A549 (cell line): Measurements from ENCODE around the gene FBXO21.

ENCODE experiments used
- MAFK ChIP-seq: fragments of 450-650 bp; IDR thresholded peaks from 2 replicates; pipeline ENCODE4 v1.6.1; 2014; ENCODE audit not compliant: partially characterized antibody
- POLR2A ChIP-seq: IDR thresholded peaks from 2 replicates; pipeline ENCODE4 v1.6.1; 2012; ENCODE audit warnings: mild to moderate bottlenecking, low read length
- POLR2AphosphoS2 ChIP-seq: conservative IDR thresholded peaks from 2 replicates; pipeline ENCODE4 v1.6.1; 2012; ENCODE audit warnings: low read length, improper control_type of control experiment, inconsistent platforms
- RAD21 ChIP-seq, 2 experiments: fragments of >200 bp in 1 of 2; sonication (Bioruptor Twin) in 1 of 2; formaldehyde crosslinking in 1 of 2; IDR thresholded peaks in 1 of 2; conservative IDR thresholded peaks in 1 of 2; 2 replicates in 1 of 2; 3 replicates in 1 of 2; pipeline ENCODE4 v1.6.1; 2012 to 2018; ENCODE audit warnings: inconsistent platforms in 1 of 2
- TF ChIP-seq, protein P1 (sequence below): fragments of >200 bp; sonication (Bioruptor Twin); formaldehyde crosslinking; IDR thresholded peaks from 3 replicates; pipeline ENCODE4 v1.5.1; 2016

DNA sequence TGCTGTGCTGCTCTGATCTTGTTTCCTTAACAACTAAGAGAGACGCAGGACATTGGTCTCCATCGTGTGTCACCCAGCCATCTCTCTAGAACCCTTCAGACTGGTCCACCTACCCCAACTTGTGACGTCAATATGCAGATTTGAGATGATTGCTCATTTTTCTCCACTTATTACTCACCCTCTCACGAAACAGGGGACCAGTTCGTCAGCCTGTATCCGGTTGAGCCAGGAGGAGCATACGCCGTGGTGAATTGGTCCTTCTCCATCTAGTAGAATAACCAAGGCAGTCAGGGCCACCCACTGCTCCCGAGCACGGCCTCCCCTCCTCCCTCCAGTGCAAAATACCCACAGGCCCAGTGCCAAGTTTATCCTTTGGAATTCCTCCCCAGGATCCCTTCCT, 36.2 kb upstream of the FBXO21 start:
- no peak for TF ChIP-seq RAD21 (conservative IDR thresholded peaks at IDR 0.05 in 1 of 2, IDR thresholded peaks at IDR 0.05 in 1 of 2)
- no peak for TF ChIP-seq POLR2A
- TF ChIP-seq, protein P1, sequence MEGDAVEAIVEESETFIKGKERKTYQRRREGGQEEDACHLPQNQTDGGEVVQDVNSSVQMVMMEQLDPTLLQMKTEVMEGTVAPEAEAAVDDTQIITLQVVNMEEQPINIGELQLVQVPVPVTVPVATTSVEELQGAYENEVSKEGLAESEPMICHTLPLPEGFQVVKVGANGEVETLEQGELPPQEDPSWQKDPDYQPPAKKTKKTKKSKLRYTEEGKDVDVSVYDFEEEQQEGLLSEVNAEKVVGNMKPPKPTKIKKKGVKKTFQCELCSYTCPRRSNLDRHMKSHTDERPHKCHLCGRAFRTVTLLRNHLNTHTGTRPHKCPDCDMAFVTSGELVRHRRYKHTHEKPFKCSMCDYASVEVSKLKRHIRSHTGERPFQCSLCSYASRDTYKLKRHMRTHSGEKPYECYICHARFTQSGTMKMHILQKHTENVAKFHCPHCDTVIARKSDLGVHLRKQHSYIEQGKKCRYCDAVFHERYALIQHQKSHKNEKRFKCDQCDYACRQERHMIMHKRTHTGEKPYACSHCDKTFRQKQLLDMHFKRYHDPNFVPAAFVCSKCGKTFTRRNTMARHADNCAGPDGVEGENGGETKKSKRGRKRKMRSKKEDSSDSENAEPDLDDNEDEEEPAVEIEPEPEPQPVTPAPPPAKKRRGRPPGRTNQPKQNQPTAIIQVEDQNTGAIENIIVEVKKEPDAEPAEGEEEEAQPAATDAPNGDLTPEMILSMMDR: no peak
- TF ChIP-seq MAFK: no peak
- no peak for TF ChIP-seq POLR2AphosphoS2
